ENCODE results near the gene FASTKD1. TPM values are rescaled to one million over a fixed set of nuclear protein-coding genes. Genes with fewer than 3 reads are reported as not detected.
"Not testable (repeated sequence)": the region's sequence is repeated elsewhere in the genome, so short reads cannot be mapped to it uniquely, and the experiment has no call there.

Gene FASTKD1
- total RNA-seq, 1 donor from 2014 or later: 40.7 TPM

DNA sequence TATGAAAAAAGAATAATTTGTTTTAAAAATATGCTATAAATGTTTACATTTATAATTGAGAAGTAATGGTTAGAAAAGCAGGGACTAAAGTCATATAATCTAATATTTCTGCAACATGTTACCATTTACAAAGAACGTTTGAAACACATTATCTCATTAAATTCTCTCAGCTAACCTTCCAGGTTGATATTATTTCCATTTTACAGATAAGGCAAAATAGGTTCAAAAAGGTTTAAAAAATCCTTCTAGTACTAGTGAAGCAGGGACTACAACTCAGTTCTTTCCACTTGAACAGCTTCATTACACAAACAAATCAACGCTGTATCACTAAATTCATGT lies 875 bp downstream of the FASTKD1 start:
- Histone ChIP-seq H3K4me1 (ENCODE audit: control insufficient read depth in 3 of 3, insufficient read depth in 3 of 3, low read length in 3 of 3) (peaks cover 3 to 7% (median 6%) of the 10 kb centered on the region in 3 donors), H3K4me3 (ENCODE audit: low read length in 3 of 3) (peak overlapping the region; percentile 74 to 99 (median 93)), H3K27ac (ENCODE audit: low read depth, low read length) (peak overlapping the region; percentile 66), H3K9me3 (ENCODE audit: control insufficient read depth in 3 of 3, low read length in 3 of 3) (no peaks in the 10 kb centered on the region), H3K36me3 (ENCODE audit: control insufficient read depth in 3 of 3, insufficient read depth in 3 of 3, low read length in 3 of 3) (no peaks in the 10 kb centered on the region), H3K27me3 (ENCODE audit: control insufficient read depth in 3 of 3, insufficient read depth in 3 of 3, low read length in 3 of 3) (no peaks in the 10 kb centered on the region), H3K9ac (ENCODE audit: low read depth in 1 of 3, low read length in 3 of 3) (peak overlapping the region in 2 of 3 donors; percentile 86 to 87)

DNA sequence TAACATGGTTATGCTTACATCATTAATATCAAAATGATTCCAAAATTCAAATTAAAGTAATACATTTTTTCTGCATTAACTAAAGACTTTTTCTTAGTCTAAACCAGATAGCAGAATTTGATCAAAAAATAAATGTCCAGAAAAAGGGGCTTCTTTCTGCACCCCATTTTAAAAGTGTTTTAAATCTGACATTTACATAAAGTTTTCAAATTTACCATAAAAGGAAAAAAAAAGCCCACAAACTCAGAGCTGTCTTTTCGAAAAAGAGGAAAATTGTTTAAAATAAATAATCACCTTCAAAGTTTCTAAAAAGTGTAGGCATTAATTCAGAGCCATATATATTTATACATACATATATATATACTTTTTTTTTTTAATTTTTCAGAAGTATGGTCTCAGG lies 1.5 kb downstream of the FASTKD1 start:
- no peak overlapping the region for H3K9ac ChIP-seq (ENCODE audit: low read depth in 1 of 3, low read length in 3 of 3)
- H3K4me3 ChIP-seq (ENCODE audit: low read length in 3 of 3): no peak overlapping the region
- no peaks in the 10 kb centered on the region for H3K9me3 ChIP-seq (ENCODE audit: control insufficient read depth in 3 of 3, low read length in 3 of 3)
- H3K36me3 ChIP-seq (ENCODE audit: control insufficient read depth in 3 of 3, insufficient read depth in 3 of 3, low read length in 3 of 3): no peaks in the 10 kb centered on the region
- no peaks in the 10 kb centered on the region for H3K27me3 ChIP-seq (ENCODE audit: control insufficient read depth in 3 of 3, insufficient read depth in 3 of 3, low read length in 3 of 3)
- no peak overlapping the region for H3K27ac ChIP-seq (ENCODE audit: low read depth, low read length)
- peaks cover 3 to 7% (median 6%) of the 10 kb centered on the region in 3 donors for H3K4me1 ChIP-seq (ENCODE audit: control insufficient read depth in 3 of 3, insufficient read depth in 3 of 3, low read length in 3 of 3)

DNA sequence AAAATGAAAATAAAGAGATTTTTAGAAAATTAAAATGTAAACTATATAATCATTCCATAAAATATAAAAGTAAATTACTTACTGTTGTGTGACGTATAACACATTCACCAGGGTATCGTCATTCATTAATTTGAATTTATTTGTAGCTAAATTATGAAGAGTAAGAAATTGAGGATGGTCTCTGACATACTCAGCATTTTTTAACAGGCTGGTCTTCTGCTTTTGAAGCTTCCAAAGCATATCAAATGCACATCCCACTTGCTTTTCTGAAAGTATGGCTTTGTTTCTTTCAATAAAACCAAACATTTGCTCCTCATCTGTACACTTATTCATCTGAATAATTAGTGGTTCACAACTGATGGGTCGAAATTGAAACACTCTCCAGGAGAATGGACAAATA lies 2.1 kb downstream of the FASTKD1 start:
- Histone ChIP-seq H3K27ac (ENCODE audit: low read depth, low read length) (no peak overlapping the region), H3K4me1 (ENCODE audit: control insufficient read depth in 3 of 3, insufficient read depth in 3 of 3, low read length in 3 of 3) (peaks cover 3 to 7% (median 6%) of the 10 kb centered on the region in 3 donors), H3K9ac (ENCODE audit: low read depth in 1 of 3, low read length in 3 of 3) (no peak overlapping the region), H3K9me3 (ENCODE audit: control insufficient read depth in 3 of 3, low read length in 3 of 3) (no peaks in the 10 kb centered on the region), H3K36me3 (ENCODE audit: control insufficient read depth in 3 of 3, insufficient read depth in 3 of 3, low read length in 3 of 3) (no peaks in the 10 kb centered on the region), H3K4me3 (ENCODE audit: low read length in 3 of 3) (no peak overlapping the region), H3K27me3 (ENCODE audit: control insufficient read depth in 3 of 3, insufficient read depth in 3 of 3, low read length in 3 of 3) (no peaks in the 10 kb centered on the region)

- not testable (repeated sequence) for H3K9ac ChIP-seq (ENCODE audit: low read depth in 1 of 3, low read length in 3 of 3); H3K4me1 ChIP-seq (ENCODE audit: control insufficient read depth in 3 of 3, insufficient read depth in 3 of 3, low read length in 3 of 3); H3K9me3 ChIP-seq (ENCODE audit: control insufficient read depth in 3 of 3, low read length in 3 of 3); H3K36me3 ChIP-seq (ENCODE audit: control insufficient read depth in 3 of 3, insufficient read depth in 3 of 3, low read length in 3 of 3); H3K4me3 ChIP-seq (ENCODE audit: low read length in 3 of 3); H3K27ac ChIP-seq (ENCODE audit: low read depth, low read length); H3K27me3 ChIP-seq (ENCODE audit: control insufficient read depth in 3 of 3, insufficient read depth in 3 of 3, low read length in 3 of 3)
Measured at GRCh38 chr2:169570752-169571151, 2.9 kb downstream of the FASTKD1 start.

GRCh38 chr2:169569948-169570347 lies 3.7 kb downstream of the FASTKD1 start:
- H3K4me3 ChIP-seq (ENCODE audit: low read length in 3 of 3): no peak overlapping the region
- H3K9ac ChIP-seq (ENCODE audit: low read depth in 1 of 3, low read length in 3 of 3): no peak overlapping the region

GRCh38 chr2:169565686-169566085 lies 8.0 kb downstream of the FASTKD1 start:
- H3K4me3 ChIP-seq (ENCODE audit: low read length in 3 of 3): no peak overlapping the region
- no peaks in the 10 kb centered on the region for H3K9me3 ChIP-seq (ENCODE audit: control insufficient read depth in 3 of 3, low read length in 3 of 3)
- no peak overlapping the region for H3K9ac ChIP-seq (ENCODE audit: low read depth in 1 of 3, low read length in 3 of 3)
- no peak overlapping the region for H3K27ac ChIP-seq (ENCODE audit: low read depth, low read length)
- H3K4me1 ChIP-seq (ENCODE audit: control insufficient read depth in 3 of 3, insufficient read depth in 3 of 3, low read length in 3 of 3): no peaks in the 10 kb centered on the region
- H3K36me3 ChIP-seq (ENCODE audit: control insufficient read depth in 3 of 3, insufficient read depth in 3 of 3, low read length in 3 of 3): peaks cover 0 to 8% (median 0%) of the 10 kb centered on the region in 3 donors
- H3K27me3 ChIP-seq (ENCODE audit: control insufficient read depth in 3 of 3, insufficient read depth in 3 of 3, low read length in 3 of 3): no peaks in the 10 kb centered on the region

More at GRCh38 chr2:169569948-169570347, 3.7 kb downstream of the FASTKD1 start:
- no peaks in the 10 kb centered on the region for H3K27me3 ChIP-seq (ENCODE audit: control insufficient read depth in 3 of 3, insufficient read depth in 3 of 3, low read length in 3 of 3)
- H3K36me3 ChIP-seq (ENCODE audit: control insufficient read depth in 3 of 3, insufficient read depth in 3 of 3, low read length in 3 of 3): peaks cover 0 to 4% (median 0%) of the 10 kb centered on the region in 3 donors
- peaks cover 3 to 7% (median 6%) of the 10 kb centered on the region in 3 donors for H3K4me1 ChIP-seq (ENCODE audit: control insufficient read depth in 3 of 3, insufficient read depth in 3 of 3, low read length in 3 of 3)
- H3K27ac ChIP-seq (ENCODE audit: low read depth, low read length): no peak overlapping the region
- no peaks in the 10 kb centered on the region for H3K9me3 ChIP-seq (ENCODE audit: control insufficient read depth in 3 of 3, low read length in 3 of 3)

GRCh38 chr2:169562519-169562918 lies 11.1 kb downstream of the FASTKD1 start:
- H3K9ac ChIP-seq (ENCODE audit: low read depth in 1 of 3, low read length in 3 of 3): no peak overlapping the region
- no peaks in the 10 kb centered on the region for H3K4me1 ChIP-seq (ENCODE audit: control insufficient read depth in 3 of 3, insufficient read depth in 3 of 3, low read length in 3 of 3)
- H3K9me3 ChIP-seq (ENCODE audit: control insufficient read depth in 3 of 3, low read length in 3 of 3): no peaks in the 10 kb centered on the region
- H3K27ac ChIP-seq (ENCODE audit: low read depth, low read length): no peak overlapping the region
- no peak overlapping the region for H3K4me3 ChIP-seq (ENCODE audit: low read length in 3 of 3)
- H3K27me3 ChIP-seq (ENCODE audit: control insufficient read depth in 3 of 3, insufficient read depth in 3 of 3, low read length in 3 of 3): no peaks in the 10 kb centered on the region
- H3K36me3 ChIP-seq (ENCODE audit: control insufficient read depth in 3 of 3, insufficient read depth in 3 of 3, low read length in 3 of 3): peaks cover 2 to 17% (median 6%) of the 10 kb centered on the region in 3 donors

DNA sequence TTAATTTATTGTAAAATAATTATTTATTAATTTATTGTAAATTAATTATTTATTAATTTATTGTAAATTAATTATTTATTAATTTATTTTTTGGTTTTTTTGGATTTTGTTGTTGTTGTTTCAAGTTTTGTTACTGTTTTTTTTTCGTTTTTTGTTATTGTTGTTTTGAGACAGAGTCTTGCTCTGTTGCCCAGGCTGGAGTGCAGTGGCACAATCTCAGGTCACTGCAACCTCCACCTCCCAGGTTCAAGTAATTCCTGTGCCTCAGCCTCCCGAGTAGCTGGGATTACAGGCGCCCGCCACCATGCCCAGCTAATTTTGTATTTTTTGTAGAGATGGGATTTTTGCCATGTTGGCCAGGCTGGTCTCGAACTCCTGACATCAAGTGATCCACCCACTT lies 11.6 kb downstream of the FASTKD1 start:
- peaks cover 2 to 17% (median 6%) of the 10 kb centered on the region in 3 donors for H3K36me3 ChIP-seq (ENCODE audit: control insufficient read depth in 3 of 3, insufficient read depth in 3 of 3, low read length in 3 of 3)

DNA sequence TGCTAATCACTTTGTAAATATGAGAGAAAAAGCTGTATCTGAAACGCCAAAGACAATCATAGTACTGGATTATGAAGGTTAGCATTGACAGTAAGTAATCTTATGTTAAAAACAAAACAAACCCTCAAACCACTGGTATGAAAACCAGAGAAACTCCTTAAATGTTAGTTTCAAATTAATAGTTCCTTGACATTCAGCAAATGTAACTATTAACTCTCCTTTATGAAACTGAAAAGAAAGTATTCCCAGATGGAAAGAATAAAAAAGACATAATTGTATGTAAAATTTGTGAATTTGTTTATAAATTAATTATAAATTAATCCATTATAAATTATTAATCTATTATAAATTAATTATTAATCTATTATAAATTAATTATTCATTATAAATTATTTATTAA lies 12.3 kb downstream of the FASTKD1 start:
- Histone ChIP-seq H3K27me3 (ENCODE audit: control insufficient read depth in 3 of 3, insufficient read depth in 3 of 3, low read length in 3 of 3) (no peaks in the 10 kb centered on the region), H3K27ac (ENCODE audit: low read depth, low read length) (no peak overlapping the region), H3K36me3 (ENCODE audit: control insufficient read depth in 3 of 3, insufficient read depth in 3 of 3, low read length in 3 of 3) (peaks cover 2 to 20% (median 6%) of the 10 kb centered on the region in 3 donors), H3K4me1 (ENCODE audit: control insufficient read depth in 3 of 3, insufficient read depth in 3 of 3, low read length in 3 of 3) (no peaks in the 10 kb centered on the region), H3K4me3 (ENCODE audit: low read length in 3 of 3) (no peak overlapping the region), H3K9ac (ENCODE audit: low read depth in 1 of 3, low read length in 3 of 3) (no peak overlapping the region), H3K9me3 (ENCODE audit: control insufficient read depth in 3 of 3, low read length in 3 of 3) (no peaks in the 10 kb centered on the region)

More for the DNA sequence above, 11.6 kb downstream of the FASTKD1 start:
- H3K4me3 ChIP-seq (ENCODE audit: low read length in 3 of 3); H3K27ac ChIP-seq (ENCODE audit: low read depth, low read length); H3K27me3 ChIP-seq (ENCODE audit: control insufficient read depth in 3 of 3, insufficient read depth in 3 of 3, low read length in 3 of 3); H3K9me3 ChIP-seq (ENCODE audit: control insufficient read depth in 3 of 3, low read length in 3 of 3); H3K9ac ChIP-seq (ENCODE audit: low read depth in 1 of 3, low read length in 3 of 3); H3K4me1 ChIP-seq (ENCODE audit: control insufficient read depth in 3 of 3, insufficient read depth in 3 of 3, low read length in 3 of 3): not testable (repeated sequence)

GRCh38 chr2:169546756-169547155 lies 26.9 kb downstream of the FASTKD1 start:
- Histone ChIP-seq H3K36me3 (ENCODE audit: control insufficient read depth in 3 of 3, insufficient read depth in 3 of 3, low read length in 3 of 3) (peaks cover 0 to 17% (median 16%) of the 10 kb centered on the region in 3 donors), H3K27ac (ENCODE audit: low read depth, low read length) (no peak overlapping the region), H3K4me3 (ENCODE audit: low read length in 3 of 3) (no peak overlapping the region), H3K27me3 (ENCODE audit: control insufficient read depth in 3 of 3, insufficient read depth in 3 of 3, low read length in 3 of 3) (no peaks in the 10 kb centered on the region), H3K4me1 (ENCODE audit: control insufficient read depth in 3 of 3, insufficient read depth in 3 of 3, low read length in 3 of 3) (no peaks in the 10 kb centered on the region), H3K9ac (ENCODE audit: low read depth in 1 of 3, low read length in 3 of 3) (no peak overlapping the region), H3K9me3 (ENCODE audit: control insufficient read depth in 3 of 3, low read length in 3 of 3) (no peaks in the 10 kb centered on the region)

GRCh38 chr2:169542433-169542832 lies 31.2 kb downstream of the FASTKD1 start:
- H3K9ac ChIP-seq (ENCODE audit: low read depth in 1 of 3, low read length in 3 of 3): no peak overlapping the region
- no peaks in the 10 kb centered on the region for H3K9me3 ChIP-seq (ENCODE audit: control insufficient read depth in 3 of 3, low read length in 3 of 3)
- H3K4me3 ChIP-seq (ENCODE audit: low read length in 3 of 3): no peak overlapping the region
- H3K4me1 ChIP-seq (ENCODE audit: control insufficient read depth in 3 of 3, insufficient read depth in 3 of 3, low read length in 3 of 3): no peaks in the 10 kb centered on the region
- no peak overlapping the region for H3K27ac ChIP-seq (ENCODE audit: low read depth, low read length)
- peaks cover 0 to 14% (median 13%) of the 10 kb centered on the region in 3 donors for H3K36me3 ChIP-seq (ENCODE audit: control insufficient read depth in 3 of 3, insufficient read depth in 3 of 3, low read length in 3 of 3)
- H3K27me3 ChIP-seq (ENCODE audit: control insufficient read depth in 3 of 3, insufficient read depth in 3 of 3, low read length in 3 of 3): no peaks in the 10 kb centered on the region

All from skeletal muscle tissue (tissue), 4 donors.